NB4 (cell line): ENCODE measurements around the gene CTDSP1.

ENCODE experiments used
- TF ChIP-seq, protein P1 (sequence below): IDR thresholded peaks from one replicate; pipeline ENCODE4 v1.5.1; 2012; ENCODE audit warnings: low read depth, low read length
- TF ChIP-seq, protein P2 (sequence below): IDR thresholded peaks from 2 replicates; pipeline ENCODE4 v1.6.1; 2011; ENCODE audit warnings: low read depth, low read length

DNA sequence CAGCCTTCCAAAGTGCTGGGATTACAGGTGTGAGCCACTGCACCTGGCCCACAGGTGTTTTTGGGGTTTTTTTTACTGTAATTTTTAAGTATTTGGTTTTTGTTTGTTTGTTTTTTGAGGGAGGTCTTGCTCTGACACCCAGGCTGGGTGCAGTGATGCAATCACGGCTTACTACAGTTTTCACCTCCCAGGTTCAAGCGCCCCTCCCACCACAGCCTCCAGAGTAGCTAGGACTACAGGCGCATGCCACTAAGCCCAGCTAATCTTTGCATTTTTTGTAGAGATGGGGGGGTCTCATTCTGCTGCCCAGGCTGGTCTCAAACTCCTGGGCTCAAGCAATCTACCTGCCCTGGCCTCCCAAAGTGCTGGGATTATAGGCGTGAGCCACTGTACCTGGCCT is 24.9 kb upstream of the CTDSP1 start:
- TF ChIP-seq, protein P1, sequence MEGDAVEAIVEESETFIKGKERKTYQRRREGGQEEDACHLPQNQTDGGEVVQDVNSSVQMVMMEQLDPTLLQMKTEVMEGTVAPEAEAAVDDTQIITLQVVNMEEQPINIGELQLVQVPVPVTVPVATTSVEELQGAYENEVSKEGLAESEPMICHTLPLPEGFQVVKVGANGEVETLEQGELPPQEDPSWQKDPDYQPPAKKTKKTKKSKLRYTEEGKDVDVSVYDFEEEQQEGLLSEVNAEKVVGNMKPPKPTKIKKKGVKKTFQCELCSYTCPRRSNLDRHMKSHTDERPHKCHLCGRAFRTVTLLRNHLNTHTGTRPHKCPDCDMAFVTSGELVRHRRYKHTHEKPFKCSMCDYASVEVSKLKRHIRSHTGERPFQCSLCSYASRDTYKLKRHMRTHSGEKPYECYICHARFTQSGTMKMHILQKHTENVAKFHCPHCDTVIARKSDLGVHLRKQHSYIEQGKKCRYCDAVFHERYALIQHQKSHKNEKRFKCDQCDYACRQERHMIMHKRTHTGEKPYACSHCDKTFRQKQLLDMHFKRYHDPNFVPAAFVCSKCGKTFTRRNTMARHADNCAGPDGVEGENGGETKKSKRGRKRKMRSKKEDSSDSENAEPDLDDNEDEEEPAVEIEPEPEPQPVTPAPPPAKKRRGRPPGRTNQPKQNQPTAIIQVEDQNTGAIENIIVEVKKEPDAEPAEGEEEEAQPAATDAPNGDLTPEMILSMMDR, result no peak
- TF ChIP-seq, protein P2, sequence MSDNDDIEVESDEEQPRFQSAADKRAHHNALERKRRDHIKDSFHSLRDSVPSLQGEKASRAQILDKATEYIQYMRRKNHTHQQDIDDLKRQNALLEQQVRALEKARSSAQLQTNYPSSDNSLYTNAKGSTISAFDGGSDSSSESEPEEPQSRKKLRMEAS, result no peak
